IMR-90 (cell line): ENCODE results near the gene ARRDC3. TPM values are rescaled to one million over a fixed set of nuclear protein-coding genes. Genes with fewer than 3 reads are reported as not detected.

Experiments
- ATAC-seq: fragments of 200-7000 bp; cut with Tn5 transposase; 2 replicates; pipeline ENCODE4 v1.9.1; 2020; ENCODE audit warnings: low read depth, mild to moderate bottlenecking, moderate library complexity
- BruUV-seq: library from RNA; stranded (reverse); fragments of 400-500 nt; replicated peaks from 2 replicates; lab custom pipeline; 2021; lab: Mats Ljungman, UMichigan
- CTCF ChIA-PET: fragments of 300-600 bp; formaldehyde crosslinking; extraction: SDS; loops from one replicate; lab custom pipeline; 2021; ENCODE audit warnings: antibody characterized with exemption; lab: Yijun Ruan, JAX
- POLR2A ChIA-PET: fragments of 300-600 bp; sonication (Branson Sonifier 250); formaldehyde crosslinking; loops from one replicate; lab custom pipeline; 2022; ENCODE audit warnings: antibody characterized with exemption; ENCODE audit not compliant: unreplicated experiment; lab: Charles Lee
- DNase-seq: peaks from one replicate; pipeline ENCODE4 v3.0.0; 2013
- H2AFZ ChIP-seq: replicated peaks from 2 replicates; pipeline ENCODE3; 2013; ENCODE audit warnings: low read length, mild to moderate bottlenecking; ENCODE audit not compliant: poor library complexity
- H2AK5ac ChIP-seq: 2 replicates; pipeline ENCODE4 v1.6.1; 2013; ENCODE audit warnings: low read depth, low read length, inconsistent platforms
- H2AK9ac ChIP-seq: replicated peaks from 2 replicates; pipeline ENCODE3; 2013; ENCODE audit warnings: mild to moderate bottlenecking, low read depth, low read length, moderate library complexity; ENCODE audit not compliant: poor library complexity
- H2BK120ac ChIP-seq: 2 replicates; pipeline ENCODE4 v1.6.1; 2013; ENCODE audit warnings: low read depth, low read length, inconsistent platforms
- H2BK15ac ChIP-seq: 3 replicates; pipeline ENCODE4 v1.6.1; 2013; ENCODE audit warnings: low read depth, low read length, inconsistent platforms
- H2BK20ac ChIP-seq: 2 replicates; pipeline ENCODE4 v1.6.1; 2013; ENCODE audit warnings: low read depth, mild to moderate bottlenecking, inconsistent platforms, low read length, moderate library complexity
- H2BK5ac ChIP-seq: 2 replicates; pipeline ENCODE4 v1.6.1; 2013; ENCODE audit warnings: mild to moderate bottlenecking, low read depth, low read length, inconsistent platforms; ENCODE audit not compliant: poor library complexity, severe bottlenecking
- H3K14ac ChIP-seq: replicated peaks from 2 replicates; pipeline ENCODE4 v1.6.1; 2013; ENCODE audit warnings: low read depth, low read length, inconsistent platforms
- H3K18ac ChIP-seq: 2 replicates; pipeline ENCODE4 v1.6.1; 2013; ENCODE audit warnings: low read depth, low read length, control low read depth
- H3K23ac ChIP-seq: 2 replicates; pipeline ENCODE4 v1.6.1; 2013; ENCODE audit warnings: low read depth, low read length, inconsistent platforms
- H3K27ac ChIP-seq: 2 replicates; pipeline ENCODE4 v1.5.1; 2013; ENCODE audit warnings: mild to moderate bottlenecking, control low read depth, low read length; ENCODE audit not compliant: insufficient read depth
- H3K27me3 ChIP-seq: 2 replicates; pipeline ENCODE4 v1.6.1; 2013; ENCODE audit warnings: low read length; ENCODE audit not compliant: control insufficient read depth, insufficient read depth
- H3K36me3 ChIP-seq: 2 replicates; pipeline ENCODE4 v1.6.1; 2013; ENCODE audit warnings: low read length, mixed read lengths; ENCODE audit not compliant: control insufficient read depth, insufficient read depth
- H3K4ac ChIP-seq: 2 replicates; pipeline ENCODE4 v1.6.1; 2013; ENCODE audit warnings: low read depth, low read length, inconsistent platforms
- H3K4me1 ChIP-seq: 2 replicates; pipeline ENCODE4 v1.6.1; 2013; ENCODE audit warnings: low read length, mixed read lengths; ENCODE audit not compliant: control insufficient read depth, insufficient read depth
- H3K4me2 ChIP-seq: 2 replicates; pipeline ENCODE4 v1.6.1; 2013; ENCODE audit warnings: low read depth, mild to moderate bottlenecking, control low read depth, low read length, moderate library complexity
- H3K4me3 ChIP-seq: 2 replicates; pipeline ENCODE4 v1.5.1; 2013; ENCODE audit warnings: low read depth, mild to moderate bottlenecking, control low read depth, low read length, moderate library complexity; ENCODE audit not compliant: insufficient read depth
- H3K56ac ChIP-seq: 2 replicates; pipeline ENCODE4 v1.6.1; 2013; ENCODE audit warnings: low read length, inconsistent platforms; ENCODE audit not compliant: insufficient read depth; ENCODE audit errors: extremely low read depth
- H3K79me1 ChIP-seq, 2 experiments: 2 replicates each; pipeline ENCODE4 v1.6.1; 2013; ENCODE audit warnings: low read length in 2 of 2, inconsistent platforms in 1 of 2, low read depth in 1 of 2
- H3K9ac ChIP-seq: 2 replicates; pipeline ENCODE4 v1.6.1; 2013; ENCODE audit warnings: low read depth, low read length, control low read depth
- H3K9me1 ChIP-seq: 2 replicates; pipeline ENCODE4 v1.6.1; 2013; ENCODE audit warnings: low read length, inconsistent platforms; ENCODE audit not compliant: insufficient read depth
- H3K9me3 ChIP-seq: 2 replicates; pipeline ENCODE4 v1.6.1; 2013; ENCODE audit warnings: low read length; ENCODE audit not compliant: control insufficient read depth, insufficient read depth
- H4K20me1 ChIP-seq: 2 replicates; pipeline ENCODE4 v1.6.1; 2013; ENCODE audit warnings: low read length, inconsistent platforms; ENCODE audit not compliant: insufficient read depth
- H4K5ac ChIP-seq: 2 replicates; pipeline ENCODE4 v1.6.1; 2013; ENCODE audit warnings: mild to moderate bottlenecking, low read depth, low read length, control low read depth
- H4K8ac ChIP-seq, 2 experiments: 2 replicates each; pipeline ENCODE4 v1.6.1; 2013; ENCODE audit warnings: low read depth in 2 of 2, low read length in 2 of 2, control low read depth in 1 of 2, inconsistent platforms in 1 of 2
- H4K91ac ChIP-seq: 2 replicates; pipeline ENCODE4 v1.6.1; 2013; ENCODE audit warnings: low read depth, low read length, inconsistent platforms; ENCODE audit not compliant: insufficient read depth
- MAFK ChIP-seq: IDR thresholded peaks from 2 replicates; pipeline ENCODE4 v1.6.1; 2012; ENCODE audit warnings: low read depth, low read length, improper control_type of control experiment
- MAZ ChIP-seq: IDR thresholded peaks from 2 replicates; pipeline ENCODE4 v1.6.1; 2012; ENCODE audit warnings: low read depth, mild to moderate bottlenecking, low read length, improper control_type of control experiment, moderate library complexity, borderline replicate concordance
- NFE2L2 ChIP-seq: fragments of 150-350 bp; IDR thresholded peaks from 2 replicates; pipeline ENCODE4 v1.6.1; 2016; ENCODE audit warnings: low read depth, mild to moderate bottlenecking, low read length
- POLR2A ChIP-seq: IDR thresholded peaks from 2 replicates; pipeline ENCODE4 v1.6.1; 2012; ENCODE audit warnings: mild to moderate bottlenecking, low read depth, low read length
- RAD21 ChIP-seq: IDR thresholded peaks from 2 replicates; pipeline ENCODE4 v1.6.1; 2012; ENCODE audit warnings: low read length, improper control_type of control experiment
- RCOR1 ChIP-seq: IDR thresholded peaks from 2 replicates; pipeline ENCODE4 v1.6.1; 2012; ENCODE audit warnings: mild to moderate bottlenecking, low read length, improper control_type of control experiment; ENCODE audit not compliant: insufficient replicate concordance
- RFX5 ChIP-seq: IDR thresholded peaks from 2 replicates; pipeline ENCODE4 v1.8.0; 2012; ENCODE audit warnings: low read depth, mild to moderate bottlenecking, low read length, moderate library complexity
- WGBS, 2 experiments: methylation state at CpG; one replicate each; pipeline versions ENCODE4 v1.1.5 to v1.1.7; 2013; ENCODE audit warnings: missing lambda C conversion rate in 2 of 2; ENCODE audit not compliant: insufficient read length in 1 of 2; ENCODE audit errors: extremely low coverage in 2 of 2; 5-methylcytosine and 5-hydroxymethylcytosine counted together
- dilution Hi-C: fragments of 300-500 bp; cut with HindIII; formaldehyde crosslinking; loops from one replicate; pipeline ENCODE4 v1.14.3; 2018; ENCODE audit warnings: low sequenced_read_pairs; ENCODE audit not compliant: unreplicated experiment
- in situ Hi-C: fragments of 300-500 bp; cut with MboI; formaldehyde crosslinking; loops from 3 replicates; pipeline ENCODE4 v1.14.3; 2019; ENCODE audit warnings: low sequenced_read_pairs, inconsistent platforms, mixed read lengths
- intact Hi-C: fragments of 100-400 bp; cut with micrococcal nuclease; formaldehyde crosslinking; loops from 2 replicates; pipeline ENCODE4 v1.10.0; 2022
- polyA plus RNA-seq, 3 experiments: library from polyadenylated mRNA; depleted of rRNA; stranded (reverse); fragments of >200 nt; gene quantifications; 2 replicates each; pipeline ENCODE4 v1.2.3, GENCODE V29; 2012; ENCODE audit warnings: low replicate concordance in 1 of 3
- total RNA-seq: library from RNA; depleted of rRNA; stranded (reverse); fragments of >200 nt; gene quantifications from 2 replicates; pipeline ENCODE4 v1.2.3, GENCODE V29; 2012
- TF ChIP-seq, protein P1 (sequence below): fragments of 150-350 bp; IDR thresholded peaks from 2 replicates; pipeline ENCODE4 v1.6.1; 2016; ENCODE audit warnings: low read depth, mild to moderate bottlenecking, low read length, moderate library complexity, borderline replicate concordance

The ARRDC3 gene
- total and polyA plus RNA-seq, 2 of the 4 experiments (the other 2 are of a cell fraction) = 19.3 to 86.7 TPM

DNA sequence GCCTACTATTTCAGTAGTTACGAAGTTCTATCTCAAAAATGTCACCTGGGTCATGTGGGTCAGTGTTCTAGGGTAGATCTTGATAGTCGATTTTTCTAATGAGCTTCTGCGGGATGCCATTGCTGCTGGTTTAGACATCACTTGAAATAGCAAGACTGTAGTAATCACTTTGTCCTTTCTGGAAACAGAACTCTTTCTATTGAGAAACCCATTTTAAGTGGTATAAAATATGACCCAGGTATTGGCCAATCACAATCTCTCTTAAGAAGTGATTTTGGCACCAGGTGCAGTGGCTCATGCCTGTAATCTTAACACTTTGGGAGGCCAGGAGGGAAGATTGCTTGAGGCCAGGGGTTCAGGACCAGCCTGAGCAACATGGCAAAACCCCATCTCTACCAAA is 17.6 kb downstream of the ARRDC3 start:
- no peak overlapping the region for H3K27ac ChIP-seq
- H3K4me2 ChIP-seq = no peak overlapping the region
- no TSS peak for BruUV-seq
- H4K5ac ChIP-seq = no peak overlapping the region
- WGBS, 2 experiments = 90% methylated on average over 2 of the region's 3 CpGs; no CpG with 5 or more reads in 1 of the 2 experiments
- H3K4me3 ChIP-seq = no peak overlapping the region
- H3K9me1 ChIP-seq = no peaks in the 10 kb centered on the region
- dilution Hi-C loops (no loop called here), intact Hi-C loops (no loop called here), in situ Hi-C loops (no loop called here)
- no peak overlapping the region for H2BK20ac ChIP-seq
- no peak overlapping the region for H2BK5ac ChIP-seq
- no peak overlapping the region for H2BK120ac ChIP-seq
- H3K9ac ChIP-seq = no peak overlapping the region
- H3K9me3 ChIP-seq = no peaks in the 10 kb centered on the region
- no peak overlapping the region for H4K8ac ChIP-seq
- H2AK5ac ChIP-seq = no peak overlapping the region
- ChIA-PET CTCF (interaction anchor here (1.1 kb wide), 1 partner anchor 19 kb away, joined by 4 read pairs; no protein-coding TSS in a partner anchor), POLR2A (no interaction called here)
- no peak overlapping the region for H3K18ac ChIP-seq
- H3K36me3 ChIP-seq = peaks cover 18% of the 10 kb centered on the region
- ATAC-seq = no peak
- no peak overlapping the region for H4K91ac ChIP-seq
- no peak overlapping the region for H3K14ac ChIP-seq
- no peak overlapping the region for H2AFZ ChIP-seq
- H3K56ac ChIP-seq = no peak overlapping the region
- H2AK9ac ChIP-seq = no peak overlapping the region
- no peak overlapping the region for H2BK15ac ChIP-seq
- peaks cover 2 to 12% of the 10 kb centered on the region in 2 experiments; a peak in 3 of 4 replicates for H3K79me1 ChIP-seq
- peaks cover 2% of the 10 kb centered on the region; the same call in 1 of the 2 replicates for H4K20me1 ChIP-seq
- no peak for TF ChIP-seq POLR2A
- TF ChIP-seq RCOR1 = no peak
- TF ChIP-seq, protein P1, sequence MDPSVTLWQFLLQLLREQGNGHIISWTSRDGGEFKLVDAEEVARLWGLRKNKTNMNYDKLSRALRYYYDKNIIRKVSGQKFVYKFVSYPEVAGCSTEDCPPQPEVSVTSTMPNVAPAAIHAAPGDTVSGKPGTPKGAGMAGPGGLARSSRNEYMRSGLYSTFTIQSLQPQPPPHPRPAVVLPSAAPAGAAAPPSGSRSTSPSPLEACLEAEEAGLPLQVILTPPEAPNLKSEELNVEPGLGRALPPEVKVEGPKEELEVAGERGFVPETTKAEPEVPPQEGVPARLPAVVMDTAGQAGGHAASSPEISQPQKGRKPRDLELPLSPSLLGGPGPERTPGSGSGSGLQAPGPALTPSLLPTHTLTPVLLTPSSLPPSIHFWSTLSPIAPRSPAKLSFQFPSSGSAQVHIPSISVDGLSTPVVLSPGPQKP = no peak
- no peak for TF ChIP-seq RAD21
- TF ChIP-seq RFX5 = no peak
- TF ChIP-seq MAFK = no peak
- no peak for TF ChIP-seq NFE2L2
- TF ChIP-seq MAZ = no peak
- H3K4me1 ChIP-seq = no peaks in the 10 kb centered on the region
- H3K4ac ChIP-seq = no peak overlapping the region
- H3K27me3 ChIP-seq = no peaks in the 10 kb centered on the region
- H3K23ac ChIP-seq = no peak overlapping the region
- no peak for DNase-seq
